GM10266 (cell line): ENCODE data around the gene CFAP100.

ENCODE experiments used
- DNase-seq: peaks from one replicate; pipeline ENCODE4 v3.0.0; 2012; ENCODE audit errors: extremely low spot score
- TF ChIP-seq, protein P1 (sequence below): IDR thresholded peaks from 2 replicates; pipeline ENCODE4 v1.5.1; 2012; ENCODE audit warnings: mild to moderate bottlenecking, low read depth; ENCODE audit not compliant: control insufficient read depth, insufficient read depth; ENCODE audit errors: missing control alignments

CFAP100 gene

DNA sequence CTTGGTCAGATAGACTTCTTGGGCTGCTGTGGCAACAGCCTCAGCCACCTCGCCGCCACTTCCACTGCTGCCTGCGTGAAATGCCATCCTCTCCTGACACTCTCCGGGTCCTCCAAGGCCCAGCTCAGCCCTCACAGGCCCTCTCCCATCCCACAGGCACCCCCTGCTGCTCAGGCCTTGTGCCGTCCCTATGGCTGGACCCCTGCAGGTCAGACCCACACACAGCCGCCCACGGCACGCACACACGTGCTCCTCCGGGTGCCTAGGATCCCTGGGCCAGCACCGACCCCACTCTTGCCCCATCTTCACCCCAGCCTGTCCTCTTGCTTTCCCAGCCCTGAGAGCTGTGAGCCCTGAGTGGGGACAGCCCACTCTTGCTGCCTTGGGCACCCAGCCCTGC lies 19.7 kb downstream of the CFAP100 start:
- TF ChIP-seq, protein P1, sequence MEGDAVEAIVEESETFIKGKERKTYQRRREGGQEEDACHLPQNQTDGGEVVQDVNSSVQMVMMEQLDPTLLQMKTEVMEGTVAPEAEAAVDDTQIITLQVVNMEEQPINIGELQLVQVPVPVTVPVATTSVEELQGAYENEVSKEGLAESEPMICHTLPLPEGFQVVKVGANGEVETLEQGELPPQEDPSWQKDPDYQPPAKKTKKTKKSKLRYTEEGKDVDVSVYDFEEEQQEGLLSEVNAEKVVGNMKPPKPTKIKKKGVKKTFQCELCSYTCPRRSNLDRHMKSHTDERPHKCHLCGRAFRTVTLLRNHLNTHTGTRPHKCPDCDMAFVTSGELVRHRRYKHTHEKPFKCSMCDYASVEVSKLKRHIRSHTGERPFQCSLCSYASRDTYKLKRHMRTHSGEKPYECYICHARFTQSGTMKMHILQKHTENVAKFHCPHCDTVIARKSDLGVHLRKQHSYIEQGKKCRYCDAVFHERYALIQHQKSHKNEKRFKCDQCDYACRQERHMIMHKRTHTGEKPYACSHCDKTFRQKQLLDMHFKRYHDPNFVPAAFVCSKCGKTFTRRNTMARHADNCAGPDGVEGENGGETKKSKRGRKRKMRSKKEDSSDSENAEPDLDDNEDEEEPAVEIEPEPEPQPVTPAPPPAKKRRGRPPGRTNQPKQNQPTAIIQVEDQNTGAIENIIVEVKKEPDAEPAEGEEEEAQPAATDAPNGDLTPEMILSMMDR: no peak
- DNase-seq: no peak

DNA sequence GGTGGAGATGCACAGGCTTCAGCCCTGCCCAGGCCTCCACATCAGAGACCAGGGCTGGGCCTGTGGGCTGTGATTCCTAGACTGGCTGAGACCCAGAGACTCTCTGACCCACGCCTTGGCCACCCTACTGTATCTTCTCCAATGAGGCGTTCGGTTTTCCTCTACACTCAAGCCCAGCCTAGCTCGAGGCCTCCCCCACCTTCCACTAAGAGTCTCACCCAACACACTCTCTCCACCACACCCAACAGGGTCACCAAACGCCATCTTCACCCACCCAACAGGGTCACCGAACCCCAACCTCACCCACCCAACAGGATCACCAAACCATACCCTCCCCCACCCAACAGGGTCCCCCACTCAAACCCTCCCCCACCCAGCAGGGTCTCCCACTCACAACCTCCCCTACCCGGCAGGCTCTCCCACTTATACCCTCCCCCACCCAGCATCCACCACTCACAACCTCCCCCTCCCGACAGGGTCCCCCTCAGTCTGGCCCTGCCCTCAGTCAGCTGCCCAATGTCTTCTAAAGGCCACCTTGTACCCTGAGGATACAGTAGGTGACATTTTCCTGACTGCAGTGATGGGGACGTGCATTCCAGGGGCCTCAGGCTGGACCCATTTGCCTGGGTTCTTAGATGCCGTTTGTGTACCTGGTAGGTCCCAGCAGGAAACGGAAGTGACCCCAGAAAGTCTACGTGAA lies 20.4 kb downstream of the CFAP100 start:
- TF ChIP-seq, protein P1: no peak
- no peak for DNase-seq

DNA sequence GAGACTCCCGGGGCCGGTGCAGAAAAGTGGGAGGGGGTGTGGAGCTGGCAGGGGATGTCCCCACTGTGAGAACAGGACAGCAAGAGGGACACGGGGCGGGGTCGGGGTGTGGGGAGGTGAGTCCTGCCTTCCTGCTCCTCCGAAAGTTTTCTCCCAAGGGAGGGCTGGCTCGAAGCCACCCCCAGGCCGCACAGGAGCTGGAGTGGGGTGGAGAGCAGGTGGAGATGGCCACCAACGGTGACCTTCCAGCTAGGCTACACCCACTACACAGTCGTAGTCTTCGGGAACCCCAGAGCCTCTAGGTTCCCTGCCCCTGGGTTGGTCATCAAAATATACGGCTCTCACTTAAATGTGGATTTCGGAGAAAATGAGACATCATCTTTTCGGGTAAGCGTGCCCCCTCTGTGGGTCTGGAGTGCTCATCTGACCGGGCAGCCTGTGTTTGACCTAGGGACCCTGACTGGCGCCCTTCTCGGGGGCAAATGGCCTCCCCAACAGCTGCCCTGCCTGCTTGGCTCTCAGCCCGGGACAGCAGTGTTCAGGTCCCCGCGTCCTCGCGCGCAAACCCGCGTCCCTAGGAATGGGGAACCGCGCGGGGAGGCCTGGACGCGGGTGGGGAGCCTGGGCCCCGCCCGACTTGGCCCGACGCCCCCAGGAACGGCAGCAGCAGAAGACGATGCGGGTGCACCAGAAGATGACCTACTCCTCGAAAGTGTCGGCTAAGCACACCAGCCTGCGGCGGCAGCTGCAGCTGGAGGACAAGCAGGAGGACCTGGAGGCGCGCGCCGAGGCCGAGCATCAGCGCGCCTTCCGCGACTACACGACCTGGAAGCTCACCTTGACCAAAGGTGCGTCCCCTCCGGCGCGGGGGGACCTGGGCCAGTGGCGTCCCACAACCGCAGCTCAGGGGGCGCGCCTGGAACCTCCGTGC lies 21.2 kb downstream of the CFAP100 start:
- DNase-seq: no peak
- TF ChIP-seq, protein P1: no peak

DNA sequence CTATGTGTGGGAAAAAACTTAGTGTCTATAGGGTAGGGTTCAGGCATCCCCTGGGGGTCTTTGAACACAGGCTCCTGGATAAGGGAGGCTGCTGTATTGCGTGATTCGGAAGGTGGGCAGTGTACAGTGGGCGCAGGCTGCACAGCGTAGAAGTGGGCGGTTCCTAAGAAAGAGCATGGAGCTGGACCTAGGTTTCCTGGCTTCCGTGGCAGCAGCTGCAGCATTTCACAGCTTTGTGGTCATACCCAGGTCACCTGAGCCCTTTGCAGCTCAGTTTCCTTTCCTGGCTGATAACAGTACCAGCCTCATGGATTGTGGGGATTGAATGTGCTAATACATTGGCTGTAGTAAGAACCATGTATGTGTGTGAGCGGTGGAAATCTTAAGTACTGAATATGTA lies 22.2 kb downstream of the CFAP100 start:
- TF ChIP-seq, protein P1: no peak
- DNase-seq: no peak

DNA sequence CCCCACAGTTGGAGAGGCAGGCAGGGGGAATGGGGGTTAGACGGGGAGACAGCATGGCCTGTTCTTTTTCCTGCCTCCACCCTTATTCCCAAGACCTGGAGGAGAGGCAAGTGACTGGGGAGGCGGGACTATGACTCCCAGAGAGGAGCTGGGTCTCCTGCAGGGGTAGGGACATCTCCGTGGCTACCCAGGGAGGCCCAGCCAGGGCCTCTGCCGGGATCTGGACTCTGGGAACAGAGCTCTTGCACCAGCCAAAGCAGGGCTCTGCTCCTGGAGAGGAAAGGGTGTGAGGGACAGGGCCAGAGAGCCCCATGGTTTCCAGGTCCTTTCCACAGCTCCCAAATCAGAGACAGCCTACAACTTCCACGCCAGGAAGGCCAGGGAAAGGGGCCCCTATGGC lies 22.8 kb downstream of the CFAP100 start:
- TF ChIP-seq, protein P1: no peak

DNA sequence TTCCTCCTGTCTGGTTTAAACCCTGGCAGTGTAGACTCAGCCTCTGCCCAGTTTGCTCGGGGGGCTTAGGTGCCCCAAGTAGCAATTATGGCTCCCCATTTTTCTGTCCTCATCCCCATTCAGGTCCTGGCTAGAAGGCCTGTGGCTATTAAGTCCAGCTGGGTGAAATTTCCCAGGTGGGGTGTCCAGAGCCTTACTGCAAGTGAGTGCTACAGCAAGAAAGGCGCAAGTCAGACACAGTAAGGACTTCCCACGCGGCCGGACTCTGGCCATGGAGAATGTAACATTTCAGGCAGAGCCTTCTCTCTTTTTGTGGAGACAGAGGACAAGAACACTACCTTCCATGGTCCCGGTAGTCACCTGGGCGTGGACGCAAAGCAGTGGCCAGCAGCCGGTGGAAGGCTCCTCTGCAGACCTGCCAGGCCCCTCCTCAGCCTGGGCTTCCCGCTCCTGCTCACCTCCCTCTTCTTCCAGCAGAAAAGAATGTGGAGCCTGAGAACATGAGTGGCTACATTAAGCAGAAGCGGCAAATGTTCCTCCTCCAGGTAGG lies 23.3 kb downstream of the CFAP100 start:
- DNase-seq: no peak
- TF ChIP-seq, protein P1: no peak

More for the DNA sequence above, 22.8 kb downstream of the CFAP100 start:
- DNase-seq: no peak
